HUDEP-2 (cell line): Measurements from ENCODE around the gene COG4.
A peak's percentile ranks its signal among the peaks of the same experiment; 100 is the strongest.

Experiments used
- DNase-seq, 76 experiments: peaks; one replicate each; lab custom pipeline; 2025; ENCODE audit not compliant: unreplicated experiment in 76 of 76; lab: John Stamatoyannopoulos, UW

Gene COG4

GRCh38 chr16:70527315-70527996 lies 4.1 kb upstream of the COG4 start:
- peak in 1 of 76 experiments; percentile 18 for DNase-seq

- no peak for DNase-seq
Measured at GRCh38 chr16:70526403-70526802, 3.0 kb upstream of the COG4 start.

GRCh38 chr16:70524399-70524825 lies 1.1 kb upstream of the COG4 start:
- peak in 16 of 76 experiments; percentile 6 to 45 (median 15) for DNase-seq

- DNase-seq, result peak in 61 of 76 experiments; percentile 24 to 92 (median 65)
Measured at GRCh38 chr16:70523743-70524398, 517 bp upstream of the COG4 start, which contains the start of gene SF3B3. Gene SF3B3 (plus strand): TSS chr16:70523816. CDS start chr16:70526657, 2,841 bp downstream.

GRCh38 chr16:70522216-70523075 lies 908 bp downstream of the COG4 start:
- peak in 1 of 76 experiments; percentile 31 for DNase-seq

- DNase-seq, result peak in 66 of 76 experiments; percentile 9 to 79 (median 46)
Measured at GRCh38 chr16:70520612-70521297, 2.6 kb downstream of the COG4 start.

- no peak for DNase-seq
Measured at GRCh38 chr16:70512456-70512855, 10.9 kb downstream of the COG4 start.

GRCh38 chr16:70511833-70512232 lies 11.5 kb downstream of the COG4 start:
- DNase-seq, result no peak

GRCh38 chr16:70510216-70510615 lies 13.1 kb downstream of the COG4 start:
- no peak for DNase-seq

GRCh38 chr16:70508752-70509151 lies 14.6 kb downstream of the COG4 start:
- DNase-seq, result peak in 2 of 76 experiments; percentile 4 to 22

GRCh38 chr16:70496513-70496912 lies 26.8 kb downstream of the COG4 start:
- no peak for DNase-seq

- no peak for DNase-seq
Measured at GRCh38 chr16:70495425-70496182, 27.8 kb downstream of the COG4 start.

GRCh38 chr16:70494777-70495176 lies 28.6 kb downstream of the COG4 start:
- no peak for DNase-seq

- DNase-seq, result no peak
Measured at GRCh38 chr16:70494202-70494770, 29.1 kb downstream of the COG4 start.

GRCh38 chr16:70493802-70494201 lies 29.6 kb downstream of the COG4 start:
- no peak for DNase-seq

- DNase-seq, result no peak
Measured at GRCh38 chr16:70490261-70490660, 33.1 kb downstream of the COG4 start.

- no peak for DNase-seq
Measured at GRCh38 chr16:70484867-70485266, 38.5 kb downstream of the COG4 start.

- no peak for DNase-seq
Measured at GRCh38 chr16:70483426-70483825, 39.9 kb downstream of the COG4 start.

- no peak for DNase-seq
Measured at GRCh38 chr16:70482624-70483023, 40.7 kb downstream of the COG4 start.
